Neural progenitor cell (in vitro differentiated cells): ENCODE data around the gene TFCP2L1.
"Not testable (repeated sequence)": the region's sequence is repeated elsewhere in the genome, so short reads cannot be mapped to it uniquely, and the experiment has no call there.

Experiments used
- EZH2 ChIP-seq: fragments of 200-600 bp; sonication (generic); IDR thresholded peaks from 2 replicates; pipeline ENCODE4 v1.6.1; 2017; ENCODE audit warnings: antibody characterized with exemption, mild to moderate bottlenecking, moderate library complexity
- EZH2phosphoT487 ChIP-seq: fragments of 200-600 bp; sonication (generic); IDR thresholded peaks from 2 replicates; pipeline ENCODE4 v1.6.1; 2017; ENCODE audit warnings: antibody characterized with exemption
- TF ChIP-seq, protein P1 (sequence below): fragments of 200-600 bp; sonication (generic); IDR thresholded peaks from 2 replicates; pipeline ENCODE4 v1.5.1; 2017; ENCODE audit warnings: antibody characterized with exemption, mild to moderate bottlenecking

DNA sequence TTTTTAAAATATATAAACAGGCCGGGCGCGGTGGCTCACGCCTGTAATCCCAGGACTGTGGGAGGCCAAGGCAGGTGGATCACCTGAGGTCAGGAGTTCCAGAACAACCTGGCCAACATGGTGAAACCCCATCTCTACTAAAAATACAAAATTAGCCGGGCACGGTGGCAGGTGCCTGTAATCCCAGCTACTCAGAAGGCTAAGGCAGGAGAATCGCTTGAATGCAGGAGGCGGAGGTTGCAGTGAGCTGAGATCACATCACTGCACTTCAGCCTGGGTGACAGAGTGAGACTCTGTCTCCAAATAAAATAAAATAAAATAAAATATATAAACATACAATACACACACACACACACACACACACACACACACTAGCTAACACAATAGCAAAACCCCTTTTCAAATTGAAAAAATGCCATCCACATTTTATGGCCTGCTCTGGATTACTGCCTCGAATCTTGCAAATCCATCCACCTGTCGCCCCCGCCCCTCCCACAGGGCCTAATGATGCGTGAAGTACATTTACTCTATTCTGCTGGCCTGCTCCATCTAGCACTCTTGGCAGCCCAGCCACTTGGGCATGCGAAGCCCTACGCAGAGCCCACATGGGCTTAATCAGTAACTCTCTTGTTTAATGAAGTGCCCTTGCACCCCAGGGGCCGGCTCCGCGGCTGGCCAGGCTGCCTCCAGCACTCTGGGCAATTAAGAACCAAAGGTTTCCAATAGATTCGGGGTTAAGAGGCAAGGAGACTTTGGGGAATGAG lies 57.4 kb downstream of the TFCP2L1 start:
- TF ChIP-seq EZH2, EZH2phosphoT487: not testable (repeated sequence)
- TF ChIP-seq, protein P1, sequence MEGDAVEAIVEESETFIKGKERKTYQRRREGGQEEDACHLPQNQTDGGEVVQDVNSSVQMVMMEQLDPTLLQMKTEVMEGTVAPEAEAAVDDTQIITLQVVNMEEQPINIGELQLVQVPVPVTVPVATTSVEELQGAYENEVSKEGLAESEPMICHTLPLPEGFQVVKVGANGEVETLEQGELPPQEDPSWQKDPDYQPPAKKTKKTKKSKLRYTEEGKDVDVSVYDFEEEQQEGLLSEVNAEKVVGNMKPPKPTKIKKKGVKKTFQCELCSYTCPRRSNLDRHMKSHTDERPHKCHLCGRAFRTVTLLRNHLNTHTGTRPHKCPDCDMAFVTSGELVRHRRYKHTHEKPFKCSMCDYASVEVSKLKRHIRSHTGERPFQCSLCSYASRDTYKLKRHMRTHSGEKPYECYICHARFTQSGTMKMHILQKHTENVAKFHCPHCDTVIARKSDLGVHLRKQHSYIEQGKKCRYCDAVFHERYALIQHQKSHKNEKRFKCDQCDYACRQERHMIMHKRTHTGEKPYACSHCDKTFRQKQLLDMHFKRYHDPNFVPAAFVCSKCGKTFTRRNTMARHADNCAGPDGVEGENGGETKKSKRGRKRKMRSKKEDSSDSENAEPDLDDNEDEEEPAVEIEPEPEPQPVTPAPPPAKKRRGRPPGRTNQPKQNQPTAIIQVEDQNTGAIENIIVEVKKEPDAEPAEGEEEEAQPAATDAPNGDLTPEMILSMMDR = not testable (repeated sequence)
